K562 treated with DMSO at 1 percent for 24 hours (cell line): ENCODE measurements around the gene PPCS. TPM values are rescaled to one million over a fixed set of nuclear protein-coding genes. Genes with fewer than 3 reads are reported as not detected.

Source experiments
- total RNA-seq: library from RNA; unstranded; fragments of 300-600 nt; gene quantifications from 2 replicates; pipeline ENCODE4 v1.2.3, GENCODE V29; 2022; ENCODE audit warnings: low read depth; ENCODE audit not compliant: insufficient read depth

PPCS gene
- total RNA-seq, result 46.1 and 48.8 TPM in 2 replicates

DNA sequence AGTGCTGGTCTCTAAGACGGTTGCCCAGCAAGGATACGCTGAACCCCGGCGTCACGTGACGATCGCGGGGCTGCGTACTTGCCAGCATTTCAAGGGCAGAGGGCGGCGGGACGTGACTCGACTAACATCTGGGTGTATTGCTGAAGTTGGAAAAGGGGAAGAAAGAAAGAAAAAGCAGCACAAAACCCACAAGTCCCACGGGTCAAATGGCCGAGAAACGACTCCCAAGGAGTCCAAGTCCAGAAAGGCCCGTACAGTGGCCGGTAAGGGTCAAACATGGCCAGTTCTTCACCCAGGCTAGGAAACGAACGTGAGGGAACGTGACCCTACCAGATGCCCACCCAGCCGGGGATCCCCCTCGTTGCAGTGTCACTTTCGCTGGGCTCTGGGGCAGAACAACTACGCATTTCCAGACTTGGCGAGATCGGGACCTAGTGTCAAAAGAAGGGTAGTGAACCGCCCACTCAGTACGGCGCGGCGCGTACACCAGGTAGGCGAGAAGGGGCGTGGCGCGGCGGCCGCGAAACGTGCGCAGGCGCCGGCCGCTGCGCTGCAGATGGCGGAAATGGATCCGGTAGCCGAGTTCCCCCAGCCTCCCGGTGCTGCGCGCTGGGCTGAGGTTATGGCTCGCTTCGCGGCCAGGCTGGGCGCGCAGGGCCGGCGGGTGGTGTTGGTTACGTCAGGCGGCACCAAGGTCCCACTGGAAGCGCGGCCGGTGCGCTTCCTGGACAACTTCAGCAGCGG is at the start of gene PPCS, which contains the start of gene ZMYND12:
TSS of gene PPCS (plus strand) at position 534 of the 744 bp plus-strand sequence. CDS start at position 557, 23 bp downstream.
TSS of gene ZMYND12 (minus strand) at position 13 of the 744 bp plus-strand sequence. CDS start 25 bp downstream, outside the sequence.

DNA sequence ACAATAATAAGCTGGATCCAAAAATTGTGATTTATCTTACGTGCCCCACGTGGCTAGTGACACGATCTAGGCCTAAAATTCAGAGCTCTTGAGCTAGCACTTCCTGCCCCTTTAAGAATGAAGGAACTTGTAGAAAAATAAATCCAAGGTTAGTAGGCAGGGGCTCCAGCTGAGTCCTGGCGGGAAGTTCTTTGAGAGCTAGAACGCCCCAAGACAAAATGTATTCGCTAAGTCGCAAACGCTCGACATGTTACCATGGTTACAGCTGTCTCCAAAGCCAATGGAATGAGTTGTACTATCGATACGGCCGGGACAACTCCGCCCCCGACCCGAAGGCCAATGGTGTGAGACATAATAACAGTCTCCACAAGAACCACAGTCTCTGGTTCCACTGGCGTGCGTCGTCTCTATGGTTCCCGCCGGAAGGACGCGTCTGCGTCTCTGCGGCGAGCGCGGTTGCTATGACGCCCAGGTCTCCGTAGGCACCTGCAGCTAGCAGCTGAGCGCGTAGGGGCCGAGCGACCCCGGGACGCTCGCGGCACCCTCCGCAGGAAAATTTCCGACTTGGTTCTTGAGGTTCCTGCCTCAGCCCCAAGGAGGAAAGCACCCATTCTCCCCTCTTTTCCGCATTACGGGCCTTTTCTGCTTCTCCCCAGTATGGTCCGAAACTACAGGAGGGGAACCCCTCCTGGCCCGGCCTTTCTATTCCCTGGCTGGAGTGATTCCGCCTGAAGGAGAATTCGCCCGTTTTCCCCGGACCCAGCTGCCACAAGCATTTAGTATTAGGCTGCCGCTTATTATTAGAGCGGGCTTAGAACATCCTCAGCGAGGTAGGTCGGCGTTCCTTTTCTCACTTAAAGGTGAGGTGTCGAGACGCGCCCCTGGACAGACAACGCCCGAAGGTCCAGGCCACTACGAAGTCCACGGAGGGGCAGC is 6.8 kb downstream of the PPCS start, which contains the start of gene CCDC30:
TSS of gene CCDC30 (plus strand) at position 459 of the 936 bp plus-strand sequence. CDS start 17,266 bp downstream, outside the sequence.

Other genes starting within 250 kb of the PPCS start
- gene FOXJ3, start 121.3 kb upstream of the PPCS start, total RNA-seq, result 13.3 and 13.6 TPM in 2 replicates
- gene RIMKLA, start 75.8 kb upstream of the PPCS start, total RNA-seq, result 0.05 TPM in 1 of 2 replicates, not detected in the other
- gene ZMYND12, start 521 bp upstream of the PPCS start, total RNA-seq, result not detected in 2 replicates
- 0.37 TPM in 1 of 2 replicates, not detected in the other for gene CCDC30, start 6.7 kb downstream of the PPCS start, total RNA-seq
- 107 and 116 TPM in 2 replicates for gene PPIH, start 201.9 kb downstream of the PPCS start, total RNA-seq
- 952 and 983 TPM in 2 replicates for gene YBX1, start 225.9 kb downstream of the PPCS start, total RNA-seq